Superior temporal gyrus (tissue), 1 donor: ENCODE data around the gene NUB1.

ENCODE experiments used
- DNase-seq: peaks from one replicate; pipeline ENCODE4 v3.0.0-alpha.2; 2016; ENCODE audit errors: extremely low spot score

NUB1 gene

GRCh38 chr7:151404216-151405011 lies 62.8 kb downstream of the NUB1 start:
- no peak for DNase-seq

- no peak for DNase-seq
Measured at GRCh38 chr7:151405056-151405455, 63.4 kb downstream of the NUB1 start.

GRCh38 chr7:151405588-151405987 lies 64.0 kb downstream of the NUB1 start:
- no peak for DNase-seq

GRCh38 chr7:151406051-151406875 lies 64.7 kb downstream of the NUB1 start:
- DNase-seq, result no peak

GRCh38 chr7:151406886-151407583 lies 65.4 kb downstream of the NUB1 start:
- no peak for DNase-seq

GRCh38 chr7:151408498-151408838 lies 66.9 kb downstream of the NUB1 start:
- DNase-seq, result no peak

- no peak for DNase-seq
Measured at GRCh38 chr7:151408839-151409666, 67.4 kb downstream of the NUB1 start.

- no peak for DNase-seq
Measured at GRCh38 chr7:151409667-151410404, 68.2 kb downstream of the NUB1 start, which contains the start of gene WDR86. Gene WDR86 (minus strand): TSS chr7:151410038. CDS start chr7:151409589, 449 bp downstream.

- no peak for DNase-seq
Measured at GRCh38 chr7:151410405-151411390, 69.1 kb downstream of the NUB1 start.

- DNase-seq, result no peak
Measured at GRCh38 chr7:151411551-151411950, 69.9 kb downstream of the NUB1 start.

- DNase-seq, result no peak
Measured at GRCh38 chr7:151412318-151412717, 70.7 kb downstream of the NUB1 start.

- no peak for DNase-seq
Measured at GRCh38 chr7:151413241-151413640, 71.6 kb downstream of the NUB1 start.

- DNase-seq, result no peak
Measured at GRCh38 chr7:151415375-151416105, 73.9 kb downstream of the NUB1 start.

GRCh38 chr7:151416112-151416940 lies 74.7 kb downstream of the NUB1 start:
- DNase-seq, result no peak

- no peak for DNase-seq
Measured at GRCh38 chr7:151416941-151417315, 75.3 kb downstream of the NUB1 start.

- DNase-seq, result no peak
Measured at GRCh38 chr7:151420144-151420543, 78.5 kb downstream of the NUB1 start.

GRCh38 chr7:151422212-151422611 lies 80.6 kb downstream of the NUB1 start:
- no peak for DNase-seq

- no peak for DNase-seq
Measured at GRCh38 chr7:151423226-151423625, 81.6 kb downstream of the NUB1 start.
